A673 (cell line): Measurements from ENCODE around the gene PHACTR4. TPM values are rescaled to one million over a fixed set of nuclear protein-coding genes. Genes with fewer than 3 reads are reported as not detected.

Experiments used
- BruUV-seq: library from RNA; stranded (reverse); fragments of 400-500 nt; replicated peaks from 2 replicates; lab custom pipeline; 2021; lab: Mats Ljungman, UMichigan
- CTCF ChIA-PET: fragments of 300-600 bp; sonication (Branson Sonifier 250); formaldehyde crosslinking; loops from one replicate; lab custom pipeline; 2022; ENCODE audit warnings: antibody characterized with exemption; lab: Charles Lee
- POLR2A ChIA-PET: fragments of 300-600 bp; sonication (Branson Sonifier 250); formaldehyde crosslinking; loops from one replicate; lab custom pipeline; 2022; ENCODE audit warnings: antibody characterized with exemption; ENCODE audit not compliant: low non-redundant PET; lab: Charles Lee
- DNase-seq: peaks from one replicate; pipeline ENCODE4 v3.0.0-alpha.2; 2015; ENCODE audit warnings: low spot score
- H3K27ac ChIP-seq: fragments of 200-600 bp; sonication (generic); 2 replicates; pipeline ENCODE4 v1.5.1; 2016; ENCODE audit warnings: mixed run types, low read depth, mild to moderate bottlenecking, mixed read lengths, antibody characterized with exemption, low read length; ENCODE audit not compliant: poor library complexity, severe bottlenecking
- H3K27me3 ChIP-seq: fragments of 200-600 bp; sonication (generic); replicated peaks from 2 replicates; pipeline ENCODE4 v1.6.1; 2017; ENCODE audit warnings: mixed run types, low read depth, mild to moderate bottlenecking, mixed read lengths, antibody characterized with exemption, low read length; ENCODE audit not compliant: insufficient read depth, poor library complexity
- H3K36me3 ChIP-seq: fragments of 200-600 bp; sonication (generic); 2 replicates; pipeline ENCODE4 v1.6.1; 2016; ENCODE audit warnings: mixed run types, mild to moderate bottlenecking, mixed read lengths, antibody characterized with exemption, low read length; ENCODE audit not compliant: insufficient read depth, poor library complexity, severe bottlenecking
- H3K4me1 ChIP-seq: fragments of 200-600 bp; sonication (generic); 2 replicates; pipeline ENCODE4 v1.6.1; 2017; ENCODE audit warnings: mixed run types, mild to moderate bottlenecking, mixed read lengths, antibody characterized with exemption, low read length; ENCODE audit not compliant: insufficient read depth, poor library complexity, severe bottlenecking
- H3K4me3 ChIP-seq: fragments of 200-600 bp; sonication (generic); 2 replicates; pipeline ENCODE4 v1.5.1; 2016; ENCODE audit warnings: low read depth, mixed run types, mild to moderate bottlenecking, mixed read lengths, low read length; ENCODE audit not compliant: poor library complexity, severe bottlenecking
- H3K9me3 ChIP-seq: fragments of 200-600 bp; sonication (generic); 2 replicates; pipeline ENCODE4 v1.6.1; 2016; ENCODE audit warnings: mixed run types, low read depth, mild to moderate bottlenecking, mixed read lengths, antibody characterized with exemption, low read length; ENCODE audit not compliant: poor library complexity, severe bottlenecking
- EZH2 ChIP-seq: fragments of 200-600 bp; sonication (generic); IDR thresholded peaks from 2 replicates; pipeline ENCODE4 v1.6.1; 2017; ENCODE audit warnings: borderline replicate concordance, low read depth, mild to moderate bottlenecking, mixed read lengths, antibody characterized with exemption, low read length; ENCODE audit not compliant: poor library complexity, severe bottlenecking
- intact Hi-C: fragments of 100-400 bp; cut with micrococcal nuclease; formaldehyde crosslinking; loops from one replicate; pipeline ENCODE4 v1.10.0; 2022; ENCODE audit not compliant: unreplicated experiment
- total RNA-seq: library from RNA; stranded (reverse); gene quantifications from 2 replicates; pipeline ENCODE4 v1.2.3, GENCODE V29; 2021
- TF ChIP-seq, protein P1 (sequence below): fragments of 300-800, 200-600 bp; sonication (generic); conservative IDR thresholded peaks from 2 replicates; pipeline ENCODE4 v1.5.1; 2017; ENCODE audit warnings: low read depth, mild to moderate bottlenecking, antibody characterized with exemption, low read length, moderate library complexity, mixed read lengths

Gene PHACTR4
- total RNA-seq, 1 experiment from 2014 or later: 63.4 TPM

DNA sequence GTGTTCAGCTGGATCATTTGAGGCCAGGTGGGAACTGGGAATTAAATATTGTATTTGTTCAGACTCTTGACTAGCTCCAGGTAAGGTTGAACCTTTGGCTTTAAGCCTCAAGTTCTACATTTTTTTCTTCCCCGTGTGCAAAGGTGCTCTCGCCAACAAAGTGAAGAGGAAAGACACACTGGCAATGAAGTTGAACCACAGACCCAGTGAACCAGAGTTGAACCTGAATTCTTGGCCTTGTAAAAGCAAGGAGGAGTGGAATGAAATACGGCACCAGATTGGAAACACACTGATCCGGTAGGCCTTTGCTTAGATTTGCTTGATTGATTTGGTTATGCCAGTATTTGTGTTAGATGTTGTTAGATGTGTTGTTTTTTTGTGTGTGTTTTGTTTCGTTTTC is 110.8 kb downstream of the PHACTR4 start:
- Histone ChIP-seq H3K27me3 (no peaks in the 10 kb centered on the region), H3K4me3 (no peak overlapping the region), H3K27ac (no peak overlapping the region), H3K9me3 (no peaks in the 10 kb centered on the region), H3K4me1 (no peaks in the 10 kb centered on the region), H3K36me3 (peaks cover 69% of the 10 kb centered on the region)
- POLR2A ChIA-PET: interaction anchor here (0.6 kb wide), 1 partner anchor 185 kb away, joined by 11 read pairs; no protein-coding TSS in a partner anchor
- no peak for DNase-seq
- no TSS peak for BruUV-seq
- intact Hi-C loops: no loop called here
- CTCF ChIA-PET: no interaction called here
- TF ChIP-seq, protein P1, sequence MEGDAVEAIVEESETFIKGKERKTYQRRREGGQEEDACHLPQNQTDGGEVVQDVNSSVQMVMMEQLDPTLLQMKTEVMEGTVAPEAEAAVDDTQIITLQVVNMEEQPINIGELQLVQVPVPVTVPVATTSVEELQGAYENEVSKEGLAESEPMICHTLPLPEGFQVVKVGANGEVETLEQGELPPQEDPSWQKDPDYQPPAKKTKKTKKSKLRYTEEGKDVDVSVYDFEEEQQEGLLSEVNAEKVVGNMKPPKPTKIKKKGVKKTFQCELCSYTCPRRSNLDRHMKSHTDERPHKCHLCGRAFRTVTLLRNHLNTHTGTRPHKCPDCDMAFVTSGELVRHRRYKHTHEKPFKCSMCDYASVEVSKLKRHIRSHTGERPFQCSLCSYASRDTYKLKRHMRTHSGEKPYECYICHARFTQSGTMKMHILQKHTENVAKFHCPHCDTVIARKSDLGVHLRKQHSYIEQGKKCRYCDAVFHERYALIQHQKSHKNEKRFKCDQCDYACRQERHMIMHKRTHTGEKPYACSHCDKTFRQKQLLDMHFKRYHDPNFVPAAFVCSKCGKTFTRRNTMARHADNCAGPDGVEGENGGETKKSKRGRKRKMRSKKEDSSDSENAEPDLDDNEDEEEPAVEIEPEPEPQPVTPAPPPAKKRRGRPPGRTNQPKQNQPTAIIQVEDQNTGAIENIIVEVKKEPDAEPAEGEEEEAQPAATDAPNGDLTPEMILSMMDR: no peak
- TF ChIP-seq EZH2: no peak

DNA sequence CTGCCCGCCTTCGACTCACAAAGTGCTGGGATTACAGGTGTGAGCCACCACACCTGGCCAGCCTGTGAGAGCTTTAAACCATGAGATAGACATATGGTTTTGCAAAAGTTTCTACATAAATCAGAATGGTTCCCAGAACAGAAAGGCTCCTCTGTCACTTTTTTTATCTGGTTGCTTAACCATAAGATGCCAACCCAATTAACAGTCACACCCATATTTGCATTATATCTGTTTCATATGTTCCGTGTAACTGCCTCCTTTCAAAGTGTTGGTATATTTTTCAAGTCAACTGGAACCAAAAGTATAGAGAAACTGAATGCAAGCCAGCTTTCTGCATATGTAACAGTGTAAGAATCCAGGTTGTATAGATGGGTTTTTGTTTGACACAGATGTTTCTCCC is 112.6 kb downstream of the PHACTR4 start:
- H3K36me3 ChIP-seq: peaks cover 64% of the 10 kb centered on the region
- ChIA-PET POLR2A (no interaction called here), CTCF (no interaction called here)
- DNase-seq: no peak
- no peaks in the 10 kb centered on the region for H3K4me1 ChIP-seq
- TF ChIP-seq, protein P1: no peak
- no peak for TF ChIP-seq EZH2
- no peaks in the 10 kb centered on the region for H3K9me3 ChIP-seq
- H3K27ac ChIP-seq: no peak overlapping the region
- H3K4me3 ChIP-seq: no peak overlapping the region
- no peaks in the 10 kb centered on the region for H3K27me3 ChIP-seq
- intact Hi-C loops: no loop called here
- BruUV-seq: no TSS peak

DNA sequence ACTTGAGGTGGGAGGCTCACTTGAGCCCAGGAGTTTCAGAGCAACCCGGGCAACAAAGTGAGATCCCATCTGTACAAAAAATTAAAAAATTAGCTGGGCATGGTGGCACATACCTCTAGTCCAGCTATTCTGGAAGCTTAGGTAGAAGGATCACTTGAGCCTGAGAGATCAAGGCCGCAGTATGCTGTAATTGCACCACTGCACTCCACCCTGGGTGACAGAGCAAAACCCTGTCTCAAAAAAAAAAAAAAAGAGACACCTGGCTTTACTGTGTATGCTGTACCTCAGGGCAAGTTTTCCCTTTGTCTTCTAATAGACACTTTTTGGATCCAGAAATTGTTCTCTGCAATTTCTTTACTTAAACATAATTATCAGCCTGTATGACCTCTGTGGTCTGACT is 113.2 kb downstream of the PHACTR4 start:
- intact Hi-C loops: no loop called here
- peaks cover 59% of the 10 kb centered on the region for H3K36me3 ChIP-seq
- POLR2A ChIA-PET: no interaction called here

More for the DNA sequence above, 113.2 kb downstream of the PHACTR4 start:
- Histone ChIP-seq H3K4me1 (no peaks in the 10 kb centered on the region), H3K27ac (no peak overlapping the region), H3K27me3 (no peaks in the 10 kb centered on the region), H3K4me3 (no peak overlapping the region), H3K9me3 (no peaks in the 10 kb centered on the region)
- TF ChIP-seq, protein P1: no peak
- no TSS peak for BruUV-seq
- CTCF ChIA-PET: no interaction called here
- DNase-seq: no peak
